Fibroblast of lung (primary cell): ENCODE measurements around the gene CAPN8. TPM values are rescaled to one million over a fixed set of nuclear protein-coding genes. Genes with fewer than 3 reads are reported as not detected.

Experiments used
- DNase-seq, 2 donors: peaks; one replicate each; pipeline versions ENCODE4 v3.0.0 to v3.0.0-alpha.2; 2010; ENCODE audit warnings: low read depth in 2 of 2
- H2AFZ ChIP-seq: 2 replicates; pipeline ENCODE4 v1.5.1; 2012; ENCODE audit warnings: low read length, control low read depth, inconsistent platforms
- H3K27ac ChIP-seq: 2 replicates; pipeline ENCODE4 v1.5.1; 2011; ENCODE audit warnings: low read length, control low read depth; ENCODE audit not compliant: insufficient read depth
- H3K27me3 ChIP-seq: 2 replicates; pipeline ENCODE4 v1.5.1; 2011; ENCODE audit warnings: mild to moderate bottlenecking, low read length; ENCODE audit not compliant: control insufficient read depth, insufficient read depth
- H3K36me3 ChIP-seq: 2 replicates; pipeline ENCODE4 v1.5.1; 2011; ENCODE audit warnings: low read length; ENCODE audit not compliant: control insufficient read depth, insufficient read depth
- H3K4me1 ChIP-seq: 2 replicates; pipeline ENCODE4 v1.5.1; 2011; ENCODE audit warnings: low read length; ENCODE audit not compliant: control insufficient read depth, insufficient read depth; ENCODE audit errors: extremely low read depth
- H3K4me2 ChIP-seq: 2 replicates; pipeline ENCODE4 v1.5.1; 2011; ENCODE audit warnings: low read length, control low read depth; ENCODE audit not compliant: insufficient read depth; ENCODE audit errors: extremely low read depth
- H3K4me3 ChIP-seq, 4 experiments: fragments of 200-600 bp in 1 of 4; sonication (generic) in 1 of 4; replicated peaks in 1 of 4; 2 replicates each; pipeline ENCODE4 v1.5.1; 2011 to 2016; ENCODE audit warnings: low read length in 4 of 4, low read depth in 3 of 4, mild to moderate bottlenecking in 3 of 4, control low read depth in 2 of 4, inconsistent platforms in 1 of 4, mixed read lengths in 1 of 4; ENCODE audit not compliant: insufficient read depth in 1 of 4; ENCODE audit errors: control extremely low read depth in 1 of 4
- H3K79me2 ChIP-seq: 2 replicates; pipeline ENCODE4 v1.5.1; 2012; ENCODE audit warnings: mild to moderate bottlenecking, low read length, inconsistent platforms; ENCODE audit not compliant: control insufficient read depth, insufficient read depth
- H3K9ac ChIP-seq: 2 replicates; pipeline ENCODE4 v1.5.1; 2011; ENCODE audit warnings: mild to moderate bottlenecking, low read length, control low read depth; ENCODE audit not compliant: insufficient read depth
- H3K9me3 ChIP-seq: 2 replicates; pipeline ENCODE4 v1.5.1; 2012; ENCODE audit warnings: low read depth, low read length; ENCODE audit not compliant: control insufficient read depth, insufficient read depth
- H4K20me1 ChIP-seq: 2 replicates; pipeline ENCODE4 v1.5.1; 2011; ENCODE audit warnings: low read length; ENCODE audit not compliant: control insufficient read depth, insufficient read depth; ENCODE audit errors: extremely low read depth
- CTCF ChIP-seq, 2 donors: IDR thresholded peaks in 1 of 2; conservative IDR thresholded peaks in 1 of 2; 1 replicate in 1 of 2; 2 replicates in 1 of 2; pipeline ENCODE4 v1.5.1; 2011 to 2012; ENCODE audit warnings: low read length in 2 of 2, control low read depth in 1 of 2, inconsistent platforms in 1 of 2, low read depth in 1 of 2, mild to moderate bottlenecking in 1 of 2
- EZH2 ChIP-seq: IDR thresholded peaks from 2 replicates; pipeline ENCODE4 v1.5.1; 2012; ENCODE audit warnings: low read length, control low read depth, mild to moderate bottlenecking; ENCODE audit errors: missing control alignments
- polyA plus RNA-seq, 2 donors: library from polyadenylated mRNA; depleted of rRNA in 1 of 2; stranded (reverse) in 1 of 2; unstranded in 1 of 2; fragments of >200 nt; gene quantifications; 2 replicates each; pipeline ENCODE4 v1.2.1, GENCODE V29; 2011 to 2012; ENCODE audit warnings: missing spikeins in 1 of 2
- total RNA-seq: library from RNA; depleted of rRNA; stranded (reverse); fragments of >200 nt; gene quantifications from 2 replicates; pipeline ENCODE4 v1.2.1, GENCODE V29; 2014

Gene CAPN8
- total and polyA plus RNA-seq, 2 donors (not counting 1 experiment from before 2014, with no cell fraction given), result not detected

GRCh38 chr1:223662943-223663342, 2.6 kb downstream of the CAPN8 start:
- no peak for DNase-seq
- TF ChIP-seq EZH2, result no peak
- no peak for TF ChIP-seq CTCF (conservative IDR thresholded peaks at IDR 0.05 in 1 of 2, IDR thresholded peaks at IDR 0.05 in 1 of 2; ENCODE audit: low read depth in 1 of 2, low read length in 2 of 2)

DNA sequence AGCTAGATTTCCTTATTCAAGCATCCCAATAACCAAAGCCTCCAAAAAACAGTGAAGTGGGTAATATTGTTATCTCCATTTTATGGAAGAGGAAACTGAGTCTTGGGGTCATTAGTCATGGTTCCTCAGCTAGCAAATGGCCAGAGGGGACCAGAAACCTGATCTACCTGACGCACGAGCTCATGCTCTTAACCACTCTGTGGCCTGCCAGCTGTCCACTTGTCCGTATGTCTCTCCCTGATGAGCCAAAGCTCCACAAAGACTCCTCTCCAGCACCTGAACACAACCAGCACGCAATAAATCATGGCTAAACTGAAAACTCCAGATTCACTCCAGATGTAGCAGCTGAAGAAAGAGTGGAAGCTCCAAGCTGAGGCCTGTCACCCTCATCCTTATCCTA, 5.8 kb downstream of the CAPN8 start:
- Histone ChIP-seq H3K4me2 (no peak overlapping the region), H3K9me3 (no peaks in the 10 kb centered on the region), H3K4me3 (no peak overlapping the region), H3K27me3 (peaks cover 4% of the 10 kb centered on the region), H3K9ac (no peak overlapping the region), H2AFZ (no peak overlapping the region), H3K27ac (no peak overlapping the region), H3K79me2 (no peaks in the 10 kb centered on the region), H3K4me1 (no peaks in the 10 kb centered on the region), H3K36me3 (no peaks in the 10 kb centered on the region), H4K20me1 (no peaks in the 10 kb centered on the region)
- DNase-seq, result no peak
- no peak for TF ChIP-seq EZH2

More at GRCh38 chr1:223662943-223663342, 2.6 kb downstream of the CAPN8 start:
- Histone ChIP-seq H3K4me2 (no peak overlapping the region), H3K9me3 (no peaks in the 10 kb centered on the region), H3K9ac (no peak overlapping the region), H3K4me3 (no peak overlapping the region), H3K27me3 (peaks cover 4% of the 10 kb centered on the region), H3K36me3 (no peaks in the 10 kb centered on the region), H4K20me1 (no peaks in the 10 kb centered on the region), H3K27ac (no peak overlapping the region), H3K4me1 (no peaks in the 10 kb centered on the region), H3K79me2 (no peaks in the 10 kb centered on the region), H2AFZ (no peak overlapping the region)

DNA sequence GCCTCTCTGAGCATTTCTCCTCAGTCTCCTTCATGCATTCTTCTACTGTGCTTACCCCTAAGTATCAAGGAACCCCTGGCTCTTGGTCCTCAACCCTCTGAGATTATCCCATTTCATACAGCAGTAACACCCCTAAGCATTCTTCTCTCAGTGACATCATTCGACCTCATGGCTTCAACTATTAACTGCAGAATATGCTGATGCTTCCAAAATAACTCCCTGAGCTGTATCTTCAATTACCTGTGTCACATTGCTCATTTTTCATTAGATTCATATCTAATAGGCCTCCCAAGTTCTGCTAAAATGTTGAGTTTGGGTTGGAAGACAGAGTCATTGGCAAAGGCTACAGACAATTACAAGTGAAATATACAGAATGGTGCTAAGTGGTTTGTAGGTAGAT, 7.5 kb downstream of the CAPN8 start:
- TF ChIP-seq EZH2 (no peak), CTCF (conservative IDR thresholded peaks at IDR 0.05 in 1 of 2, IDR thresholded peaks at IDR 0.05 in 1 of 2; ENCODE audit: low read depth in 1 of 2, low read length in 2 of 2) (no peak)
- Histone ChIP-seq H3K27me3 (peaks cover 3% of the 10 kb centered on the region), H3K9me3 (no peaks in the 10 kb centered on the region), H2AFZ (no peak overlapping the region), H3K27ac (no peak overlapping the region), H4K20me1 (no peaks in the 10 kb centered on the region), H3K4me3 (no peak overlapping the region), H3K36me3 (no peaks in the 10 kb centered on the region), H3K79me2 (no peaks in the 10 kb centered on the region), H3K4me1 (no peaks in the 10 kb centered on the region), H3K9ac (no peak overlapping the region), H3K4me2 (no peak overlapping the region)
- no peak for DNase-seq
